HEK293T (cell line): ENCODE data around the gene CMC1.

ENCODE experiments used
- ARNT ChIP-seq: fragments of 450-650 bp; IDR thresholded peaks from 2 replicates; pipeline ENCODE4 v1.6.1; 2017; ENCODE audit warnings: mild to moderate bottlenecking
- FOXA1 ChIP-seq: fragments of 450-650 bp; IDR thresholded peaks from 2 replicates; pipeline ENCODE4 v1.6.1; 2016; ENCODE audit warnings: mild to moderate bottlenecking
- FOXK2 ChIP-seq: fragments of 450-650 bp; IDR thresholded peaks from 2 replicates; pipeline ENCODE4 v1.6.1; 2016; ENCODE audit warnings: mild to moderate bottlenecking
- HDGF ChIP-seq: fragments of 450-650 bp; IDR thresholded peaks from 2 replicates; pipeline ENCODE4 v1.6.1; 2017; ENCODE audit warnings: antibody characterized with exemption, borderline replicate concordance

- TF ChIP-seq HDGF (no peak), ARNT (no peak), FOXK2 (no peak), FOXA1 (no peak)
Measured at GRCh38 chr3:28206479-28206878, 34.9 kb upstream of the CMC1 start.
